Uterus (tissue), 4 donors: ENCODE measurements around the gene DST. TPM values are rescaled to one million over a fixed set of nuclear protein-coding genes. Genes with fewer than 3 reads are reported as not detected.

Experiments used
- DNase-seq, 2 donors: peaks; one replicate each; pipeline ENCODE4 v3.0.0-alpha.2; 2019 to 2020
- H3K27ac ChIP-seq, 2 donors: fragments of 200-600 bp; sonication (generic); 1 replicate in 1 of 2; 2 replicates in 1 of 2; pipeline ENCODE4 v1.5.1; 2016 to 2018
- H3K27me3 ChIP-seq, 2 donors: fragments of 200-600 bp; sonication (generic); one replicate each; pipeline ENCODE4 v1.5.1; 2018 to 2019; ENCODE audit warnings: control low read depth in 1 of 2
- H3K36me3 ChIP-seq, 2 donors: fragments of 200-600 bp; sonication (generic); one replicate each; pipeline ENCODE4 v1.5.1; 2019; ENCODE audit warnings: control low read depth in 1 of 2
- H3K4me1 ChIP-seq, 2 donors: fragments of 200-600 bp; sonication (generic); one replicate each; pipeline ENCODE4 v1.5.1; 2018 to 2019; ENCODE audit warnings: control low read depth in 1 of 2
- H3K4me3 ChIP-seq, 2 donors: fragments of 200-600 bp; sonication (generic); 1 replicate in 1 of 2; 2 replicates in 1 of 2; pipeline ENCODE4 v1.5.1; 2018 to 2019; ENCODE audit warnings: mild to moderate bottlenecking in 1 of 2
- H3K9me3 ChIP-seq, 2 donors: fragments of 200-600 bp; sonication (generic); one replicate each; pipeline ENCODE4 v1.5.1; 2019; ENCODE audit warnings: control low read depth in 1 of 2
- POLR2A ChIP-seq, 2 donors: fragments of 450-650 bp; IDR thresholded peaks; one replicate each; pipeline ENCODE4 v1.6.1; 2016; ENCODE audit warnings: antibody characterized with exemption in 2 of 2, mild to moderate bottlenecking in 1 of 2, moderate library complexity in 1 of 2
- intact Hi-C: fragments of 100-400 bp; cut with DNase I; formaldehyde crosslinking; loops from one replicate; pipeline ENCODE4 v1.15.1; 2023; ENCODE audit warnings: low total_unique reads
- total RNA-seq, 4 donors: library from RNA; depleted of rRNA in 3 of 4; stranded (reverse); fragments of >200 nt in 3 of 4; gene quantifications; one replicate each; pipeline versions ENCODE4 v1.1.0 to v1.2.4, GENCODE V29; 2014 to 2023
- TF ChIP-seq, protein P1 (sequence below), 4 experiments: fragments of 200-600 bp in 2 of 4; fragments of 450-650 bp in 2 of 4; sonication (generic) in 2 of 4; IDR thresholded peaks; one replicate each; pipeline ENCODE4 v1.5.1; 2016 to 2019; ENCODE audit warnings: antibody characterized with exemption in 4 of 4, mild to moderate bottlenecking in 2 of 4, moderate library complexity in 1 of 4
- donor health status: DM: yes; HTN: yes; CAD: no.

The DST gene
- total RNA-seq, 4 donors from 2014 or later, result 307 to 809 (median 516) TPM

DNA sequence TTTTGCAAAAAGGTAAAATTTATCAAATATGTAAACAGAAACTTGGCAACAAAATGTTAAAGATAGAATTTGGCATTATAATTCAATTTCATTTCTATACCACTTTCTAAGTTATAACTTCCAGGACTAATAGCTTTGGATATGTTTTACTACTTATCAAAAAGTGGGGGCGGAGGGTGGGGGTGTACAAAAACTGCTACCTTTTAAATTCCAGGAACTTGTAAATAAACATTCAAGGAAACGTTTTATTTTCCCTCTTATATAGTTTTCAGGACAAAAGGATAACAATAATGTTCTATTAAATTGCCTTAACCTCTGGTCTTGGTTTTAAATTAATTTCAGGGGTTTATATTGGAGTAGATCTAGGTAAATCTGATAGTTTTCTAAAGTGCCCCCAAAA, 103.8 kb downstream of the DST start:
- no peaks in the 10 kb centered on the region for H3K27me3 ChIP-seq
- H3K4me1 ChIP-seq, result no peaks in the 10 kb centered on the region
- H3K4me3 ChIP-seq, result peak overlapping the region; percentile 71
- TF ChIP-seq POLR2A (IDR thresholded peaks at IDR 0.05), result no peak
- TF ChIP-seq, protein P1, sequence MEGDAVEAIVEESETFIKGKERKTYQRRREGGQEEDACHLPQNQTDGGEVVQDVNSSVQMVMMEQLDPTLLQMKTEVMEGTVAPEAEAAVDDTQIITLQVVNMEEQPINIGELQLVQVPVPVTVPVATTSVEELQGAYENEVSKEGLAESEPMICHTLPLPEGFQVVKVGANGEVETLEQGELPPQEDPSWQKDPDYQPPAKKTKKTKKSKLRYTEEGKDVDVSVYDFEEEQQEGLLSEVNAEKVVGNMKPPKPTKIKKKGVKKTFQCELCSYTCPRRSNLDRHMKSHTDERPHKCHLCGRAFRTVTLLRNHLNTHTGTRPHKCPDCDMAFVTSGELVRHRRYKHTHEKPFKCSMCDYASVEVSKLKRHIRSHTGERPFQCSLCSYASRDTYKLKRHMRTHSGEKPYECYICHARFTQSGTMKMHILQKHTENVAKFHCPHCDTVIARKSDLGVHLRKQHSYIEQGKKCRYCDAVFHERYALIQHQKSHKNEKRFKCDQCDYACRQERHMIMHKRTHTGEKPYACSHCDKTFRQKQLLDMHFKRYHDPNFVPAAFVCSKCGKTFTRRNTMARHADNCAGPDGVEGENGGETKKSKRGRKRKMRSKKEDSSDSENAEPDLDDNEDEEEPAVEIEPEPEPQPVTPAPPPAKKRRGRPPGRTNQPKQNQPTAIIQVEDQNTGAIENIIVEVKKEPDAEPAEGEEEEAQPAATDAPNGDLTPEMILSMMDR (IDR thresholded peaks at IDR 0.05), result no peak
- intact Hi-C loops, result no loop called here
- peak overlapping the region; percentile 99 to 100 for H3K27ac ChIP-seq
- DNase-seq, result no peak
- no peaks in the 10 kb centered on the region for H3K36me3 ChIP-seq
- no peaks in the 10 kb centered on the region for H3K9me3 ChIP-seq

GRCh38 chr6:56537223-56537770, 105.4 kb downstream of the DST start:
- no peak for TF ChIP-seq POLR2A (IDR thresholded peaks at IDR 0.05)
- TF ChIP-seq, protein P1 (IDR thresholded peaks at IDR 0.05), result no peak
- H3K4me3 ChIP-seq, result peak overlapping the region; percentile 71
- H3K36me3 ChIP-seq, result no peaks in the 10 kb centered on the region
- no peaks in the 10 kb centered on the region for H3K27me3 ChIP-seq
- peaks cover 0 to 10% of the 10 kb centered on the region in 2 donors for H3K4me1 ChIP-seq
- peak overlapping the region; percentile 99 to 100 for H3K27ac ChIP-seq
- DNase-seq, result no peak
- intact Hi-C loops, result no loop called here
- no peaks in the 10 kb centered on the region for H3K9me3 ChIP-seq

GRCh38 chr6:56536536-56536935, 106.2 kb downstream of the DST start:
- peak overlapping the region; percentile 4 to 71 for H3K4me3 ChIP-seq

DNA sequence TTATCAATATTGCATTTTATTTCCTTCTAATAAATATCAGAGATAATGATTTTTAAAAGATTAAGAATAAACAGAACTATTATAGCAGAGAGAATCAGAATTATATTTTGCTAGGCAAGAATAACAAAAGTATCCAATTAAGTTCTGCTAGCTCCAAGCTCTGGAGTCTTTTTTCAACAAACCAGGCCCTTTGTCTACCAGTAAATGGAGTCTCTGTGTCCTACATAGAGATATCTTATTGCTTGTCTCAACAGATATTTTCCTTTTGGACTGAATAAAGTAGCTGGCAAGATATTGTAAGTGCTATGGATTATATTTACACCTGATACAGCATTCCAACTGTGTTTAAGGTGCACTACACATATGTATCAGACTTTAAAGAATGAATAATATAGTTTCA, 107.1 kb downstream of the DST start:
- DNase-seq, result no peak
- Histone ChIP-seq H3K9me3 (no peaks in the 10 kb centered on the region), H3K4me1 (peaks cover 0 to 10% of the 10 kb centered on the region in 2 donors), H3K27ac (peak overlapping the region; percentile 83 to 100), H3K36me3 (no peaks in the 10 kb centered on the region), H3K27me3 (no peaks in the 10 kb centered on the region), H3K4me3 (peak overlapping the region in 1 of 2 donors; percentile 3)
- TF ChIP-seq POLR2A (IDR thresholded peaks at IDR 0.05), result no peak
- TF ChIP-seq, protein P1 (IDR thresholded peaks at IDR 0.05), result no peak
- intact Hi-C loops, result no loop called here

More at GRCh38 chr6:56536536-56536935, 106.2 kb downstream of the DST start:
- H3K27me3 ChIP-seq, result no peaks in the 10 kb centered on the region
- TF ChIP-seq, protein P1 (IDR thresholded peaks at IDR 0.05), result no peak
- no peak for TF ChIP-seq POLR2A (IDR thresholded peaks at IDR 0.05)
- DNase-seq, result no peak
- no peaks in the 10 kb centered on the region for H3K36me3 ChIP-seq
- H3K4me1 ChIP-seq, result peaks cover 0 to 10% of the 10 kb centered on the region in 2 donors
- H3K27ac ChIP-seq, result peak overlapping the region; percentile 99 to 100
- intact Hi-C loops, result no loop called here
- H3K9me3 ChIP-seq, result no peaks in the 10 kb centered on the region

DNA sequence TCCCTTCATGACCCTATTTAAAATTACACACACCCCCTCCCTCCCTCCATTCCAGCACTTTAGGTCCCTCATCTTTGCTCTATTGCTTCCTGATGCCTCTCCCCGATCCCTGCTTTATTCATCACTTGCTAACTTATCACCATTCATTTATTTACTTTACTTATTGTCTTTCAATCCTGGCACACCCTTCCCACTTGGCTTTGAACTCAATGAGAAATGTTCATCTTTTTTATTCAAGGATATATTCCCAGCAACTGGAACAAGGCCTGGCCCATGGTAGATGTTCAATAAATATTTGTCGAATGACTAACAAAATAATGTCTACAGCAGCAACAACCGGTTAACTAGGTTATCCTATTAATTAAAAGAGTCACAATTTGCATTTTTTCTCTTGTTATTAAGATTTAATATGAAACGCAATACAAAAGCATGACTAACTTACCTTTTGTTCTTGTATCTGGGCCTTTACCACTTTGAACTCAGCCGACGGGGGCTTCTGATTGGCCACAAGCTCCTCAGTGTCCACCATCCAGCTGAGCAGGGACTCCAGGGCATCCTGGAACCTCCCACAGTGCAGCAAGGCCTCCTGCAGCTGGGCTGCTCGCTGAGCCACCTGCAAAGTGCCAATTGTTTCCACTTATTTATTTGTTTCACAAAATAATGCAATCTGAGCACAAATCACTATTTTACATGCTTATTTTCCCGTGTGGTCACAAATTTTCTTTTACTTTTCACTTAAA, 107.8 kb downstream of the DST start:
- Histone ChIP-seq H3K27me3 (no peaks in the 10 kb centered on the region), H3K9me3 (no peaks in the 10 kb centered on the region), H3K4me3 (no peak overlapping the region), H3K36me3 (no peaks in the 10 kb centered on the region), H3K4me1 (peaks cover 0 to 10% of the 10 kb centered on the region in 2 donors), H3K27ac (peak overlapping the region; percentile 83 to 100)
- intact Hi-C loops, result no loop called here
- DNase-seq, result no peak
- no peak for TF ChIP-seq POLR2A (IDR thresholded peaks at IDR 0.05)
- TF ChIP-seq, protein P1 (IDR thresholded peaks at IDR 0.05), result no peak
